ENCODE data around the gene NPTX2.

Gene NPTX2

DNA sequence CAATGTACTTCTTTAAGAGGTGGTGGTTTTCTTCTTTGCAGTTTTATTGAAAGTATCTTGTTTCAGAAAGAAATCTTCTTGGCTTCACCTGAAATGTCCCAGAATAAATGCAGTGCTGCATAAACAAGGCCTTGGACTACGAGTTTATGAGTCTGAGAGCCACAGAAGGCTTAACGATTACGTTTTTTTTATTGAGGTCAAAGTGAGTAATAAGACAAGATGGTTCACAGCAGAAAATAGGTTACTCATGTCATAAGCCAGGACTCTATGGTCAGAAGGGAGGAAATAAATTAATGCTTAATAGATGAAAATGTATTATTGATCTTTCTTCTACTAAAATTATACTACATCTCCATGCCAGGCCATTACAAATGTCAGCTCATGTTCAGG lies 13.7 kb upstream of the NPTX2 start:
- no peak overlapping the region for H3K27ac ChIP-seq

DNA sequence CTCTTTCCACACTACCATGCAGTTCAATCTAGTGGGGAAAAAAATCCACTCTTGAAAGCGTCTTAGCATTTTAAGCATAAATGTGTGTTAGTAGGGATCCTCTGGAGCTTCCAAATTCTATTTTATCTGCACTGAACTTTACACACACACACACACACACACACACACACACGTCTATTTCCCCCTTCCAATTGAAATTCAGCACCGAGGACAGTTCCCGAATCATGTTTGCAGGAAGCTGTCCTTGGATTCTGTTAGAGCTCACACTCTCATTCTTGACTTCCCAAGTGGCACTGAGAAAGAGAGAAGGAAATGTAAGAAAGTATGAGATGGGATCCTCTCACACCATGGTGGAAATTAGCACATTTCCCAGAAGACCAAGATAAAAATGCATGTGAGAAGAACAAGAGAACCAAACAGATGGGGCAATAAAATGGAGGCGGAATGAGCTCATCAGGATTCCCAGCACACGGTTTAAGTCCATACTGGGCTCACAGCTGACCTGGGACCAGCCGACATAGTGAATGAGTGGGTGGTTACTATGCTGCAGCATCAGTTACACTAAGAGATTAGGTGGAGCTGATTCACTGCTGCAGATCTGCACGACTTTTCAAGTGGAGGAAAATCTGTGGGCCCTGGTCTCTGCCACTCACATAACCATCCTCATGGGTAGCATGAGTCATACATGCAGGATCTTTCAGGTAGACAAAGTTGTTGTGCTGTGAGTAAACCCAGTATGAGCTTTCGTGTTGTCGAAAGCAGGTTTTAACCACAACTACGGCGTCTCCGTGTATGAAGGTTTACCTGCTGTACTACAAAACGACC lies 3.3 kb upstream of the NPTX2 start:
- H3K27ac ChIP-seq: no peak overlapping the region
- peak; percentile 12 for DNase-seq
- H3K4me3 ChIP-seq (ENCODE audit: low read depth, low read length): no peak overlapping the region
- TF ChIP-seq, protein P1, sequence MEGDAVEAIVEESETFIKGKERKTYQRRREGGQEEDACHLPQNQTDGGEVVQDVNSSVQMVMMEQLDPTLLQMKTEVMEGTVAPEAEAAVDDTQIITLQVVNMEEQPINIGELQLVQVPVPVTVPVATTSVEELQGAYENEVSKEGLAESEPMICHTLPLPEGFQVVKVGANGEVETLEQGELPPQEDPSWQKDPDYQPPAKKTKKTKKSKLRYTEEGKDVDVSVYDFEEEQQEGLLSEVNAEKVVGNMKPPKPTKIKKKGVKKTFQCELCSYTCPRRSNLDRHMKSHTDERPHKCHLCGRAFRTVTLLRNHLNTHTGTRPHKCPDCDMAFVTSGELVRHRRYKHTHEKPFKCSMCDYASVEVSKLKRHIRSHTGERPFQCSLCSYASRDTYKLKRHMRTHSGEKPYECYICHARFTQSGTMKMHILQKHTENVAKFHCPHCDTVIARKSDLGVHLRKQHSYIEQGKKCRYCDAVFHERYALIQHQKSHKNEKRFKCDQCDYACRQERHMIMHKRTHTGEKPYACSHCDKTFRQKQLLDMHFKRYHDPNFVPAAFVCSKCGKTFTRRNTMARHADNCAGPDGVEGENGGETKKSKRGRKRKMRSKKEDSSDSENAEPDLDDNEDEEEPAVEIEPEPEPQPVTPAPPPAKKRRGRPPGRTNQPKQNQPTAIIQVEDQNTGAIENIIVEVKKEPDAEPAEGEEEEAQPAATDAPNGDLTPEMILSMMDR (IDR thresholded peaks at IDR 0.05; ENCODE audit: low read depth, low read length, missing control alignments): no peak
- H3K36me3 ChIP-seq (replicated peaks): no peaks in the 10 kb centered on the region
- in situ Hi-C loops (cut with HindIII; ENCODE audit: low pct_ligation_motif_present, low sequenced_read_pairs): no loop called here
- peaks cover 30% of the 10 kb centered on the region for H3K27me3 ChIP-seq (replicated peaks)

More for the DNA sequence above, 13.7 kb upstream of the NPTX2 start:
- DNase-seq: no peak
- in situ Hi-C loops (cut with HindIII; ENCODE audit: low pct_ligation_motif_present, low sequenced_read_pairs): no loop called here
- Histone ChIP-seq H3K27me3 (replicated peaks) (no peaks in the 10 kb centered on the region), H3K4me3 (ENCODE audit: low read depth, low read length) (no peak overlapping the region), H3K36me3 (replicated peaks) (no peaks in the 10 kb centered on the region)
- TF ChIP-seq, protein P1 (IDR thresholded peaks at IDR 0.05; ENCODE audit: low read depth, low read length, missing control alignments): no peak

DNA sequence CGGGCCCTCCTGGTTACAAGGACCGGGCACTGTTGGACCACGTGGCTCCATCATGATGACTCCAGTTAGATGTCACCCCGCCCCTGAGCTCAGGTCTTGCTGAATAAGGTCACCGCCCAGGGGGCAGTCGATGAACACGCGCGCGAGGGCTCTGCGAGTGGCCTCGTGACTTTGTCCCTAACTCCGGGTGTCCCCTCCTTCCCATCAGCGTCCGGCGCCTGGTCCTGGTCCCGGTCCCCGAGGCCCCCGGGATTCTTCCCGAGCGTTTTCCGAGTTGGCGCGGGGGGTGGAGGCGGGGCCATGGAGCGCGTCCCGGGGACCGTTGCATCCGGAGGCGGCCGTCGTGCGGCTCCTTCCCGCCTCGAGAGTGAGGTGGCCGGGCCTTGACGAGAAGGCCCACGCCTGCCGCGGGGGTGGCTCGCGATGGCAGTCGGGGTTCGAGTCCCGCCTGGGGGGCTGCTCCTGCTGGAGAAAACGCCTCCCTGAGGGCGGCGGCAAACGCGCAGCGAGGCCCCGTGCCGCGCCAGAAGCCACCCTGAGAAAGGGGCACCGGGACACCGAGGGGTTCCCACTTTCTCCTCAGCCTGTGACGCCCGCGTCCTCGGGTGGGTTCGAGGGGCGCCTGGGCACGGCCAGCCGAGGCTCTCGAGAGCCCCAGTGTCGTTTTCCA lies 569 bp upstream of the NPTX2 start:
- no peak for DNase-seq
- in situ Hi-C loops (cut with HindIII; ENCODE audit: low pct_ligation_motif_present, low sequenced_read_pairs): no loop called here
- no peak overlapping the region for H3K4me3 ChIP-seq (ENCODE audit: low read depth, low read length)
- TF ChIP-seq, protein P1 (IDR thresholded peaks at IDR 0.05; ENCODE audit: low read depth, low read length, missing control alignments): no peak
- H3K27me3 ChIP-seq (replicated peaks): peaks cover 37% of the 10 kb centered on the region
- H3K36me3 ChIP-seq (replicated peaks): no peaks in the 10 kb centered on the region
- no peak overlapping the region for H3K27ac ChIP-seq

DNA sequence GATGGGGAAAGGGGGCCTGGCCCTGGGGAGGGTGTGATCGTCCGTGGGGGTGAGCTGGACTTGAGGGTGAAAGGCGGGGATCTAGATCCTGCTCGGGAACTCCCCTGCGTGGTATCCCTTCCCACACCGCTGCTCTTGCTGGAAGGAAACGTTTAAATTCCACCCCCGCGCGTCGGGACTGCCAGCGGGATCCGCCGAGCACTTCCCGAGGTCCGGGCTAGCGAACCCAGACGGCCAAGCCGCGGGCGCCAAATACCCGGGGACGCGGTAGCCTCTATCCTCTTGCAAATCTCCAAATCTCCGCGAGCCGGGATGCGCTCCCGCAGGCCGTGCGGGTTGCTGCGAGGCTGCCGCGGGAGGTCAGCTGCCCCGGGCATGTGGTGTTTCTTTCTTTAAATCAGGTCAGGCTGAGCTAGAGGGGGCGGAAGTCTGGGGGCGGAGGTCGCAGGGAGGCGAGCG lies 904 bp downstream of the NPTX2 start:
- H3K36me3 ChIP-seq (replicated peaks): no peaks in the 10 kb centered on the region
- H3K27ac ChIP-seq: no peak overlapping the region
- in situ Hi-C loops (cut with HindIII; ENCODE audit: low pct_ligation_motif_present, low sequenced_read_pairs): no loop called here
- no peak for DNase-seq
- H3K27me3 ChIP-seq (replicated peaks): peaks cover 37% of the 10 kb centered on the region
- TF ChIP-seq, protein P1 (IDR thresholded peaks at IDR 0.05; ENCODE audit: low read depth, low read length, missing control alignments): no peak
- peak overlapping the region; percentile 27 for H3K4me3 ChIP-seq (ENCODE audit: low read depth, low read length)

DNA sequence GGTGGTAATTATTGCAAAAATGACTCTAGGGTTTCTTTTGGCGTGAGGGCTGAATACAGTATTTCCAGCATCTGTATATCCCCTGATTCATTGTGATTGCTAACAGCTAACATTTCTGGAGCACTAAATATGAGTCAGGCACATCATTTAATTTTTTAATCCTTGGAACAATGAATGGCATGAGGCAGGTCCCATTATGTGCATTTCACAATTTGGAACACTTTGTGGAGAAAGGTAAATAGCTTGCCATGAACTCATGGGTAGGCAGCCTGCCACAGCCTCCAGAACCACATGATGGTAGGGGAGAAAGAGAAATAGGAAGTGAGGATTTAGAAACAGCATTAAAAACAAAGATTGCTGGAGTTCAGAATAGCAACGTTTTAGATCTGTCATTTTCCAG lies 1.7 kb downstream of the NPTX2 start:
- H3K27me3 ChIP-seq (replicated peaks): peaks cover 37% of the 10 kb centered on the region
- no peak overlapping the region for H3K27ac ChIP-seq
- no peak overlapping the region for H3K4me3 ChIP-seq (ENCODE audit: low read depth, low read length)
- H3K36me3 ChIP-seq (replicated peaks): no peaks in the 10 kb centered on the region
- TF ChIP-seq, protein P1 (IDR thresholded peaks at IDR 0.05; ENCODE audit: low read depth, low read length, missing control alignments): no peak
- no peak for DNase-seq
- in situ Hi-C loops (cut with HindIII; ENCODE audit: low pct_ligation_motif_present, low sequenced_read_pairs): no loop called here
